GM06990 (cell line): Measurements from ENCODE around the gene SMCO3.

Experiments
- DNase-seq: peaks from one replicate; pipeline ENCODE4 v3.0.0-alpha.2; 2011; ENCODE audit not compliant: insufficient read length; ENCODE audit errors: extremely low read depth
- H3K27me3 ChIP-seq: replicated peaks from 2 replicates; pipeline ENCODE4 v1.6.0; 2011; ENCODE audit warnings: low read length; ENCODE audit not compliant: control insufficient read depth, insufficient read depth
- H3K36me3 ChIP-seq: 2 replicates; pipeline ENCODE4 v1.5.1; 2011; ENCODE audit warnings: low read length; ENCODE audit not compliant: control insufficient read depth, insufficient read depth
- H3K4me3 ChIP-seq: replicated peaks from 2 replicates; pipeline ENCODE4 v1.5.1; 2011; ENCODE audit warnings: low read depth, mild to moderate bottlenecking, control low read depth, low read length
- TF ChIP-seq, protein P1 (sequence below): IDR thresholded peaks from 2 replicates; pipeline ENCODE4 v1.5.1; 2011; ENCODE audit warnings: low read length, control low read depth, mild to moderate bottlenecking, inconsistent platforms; ENCODE audit not compliant: insufficient read depth, poor library complexity, severe bottlenecking

Gene SMCO3

DNA sequence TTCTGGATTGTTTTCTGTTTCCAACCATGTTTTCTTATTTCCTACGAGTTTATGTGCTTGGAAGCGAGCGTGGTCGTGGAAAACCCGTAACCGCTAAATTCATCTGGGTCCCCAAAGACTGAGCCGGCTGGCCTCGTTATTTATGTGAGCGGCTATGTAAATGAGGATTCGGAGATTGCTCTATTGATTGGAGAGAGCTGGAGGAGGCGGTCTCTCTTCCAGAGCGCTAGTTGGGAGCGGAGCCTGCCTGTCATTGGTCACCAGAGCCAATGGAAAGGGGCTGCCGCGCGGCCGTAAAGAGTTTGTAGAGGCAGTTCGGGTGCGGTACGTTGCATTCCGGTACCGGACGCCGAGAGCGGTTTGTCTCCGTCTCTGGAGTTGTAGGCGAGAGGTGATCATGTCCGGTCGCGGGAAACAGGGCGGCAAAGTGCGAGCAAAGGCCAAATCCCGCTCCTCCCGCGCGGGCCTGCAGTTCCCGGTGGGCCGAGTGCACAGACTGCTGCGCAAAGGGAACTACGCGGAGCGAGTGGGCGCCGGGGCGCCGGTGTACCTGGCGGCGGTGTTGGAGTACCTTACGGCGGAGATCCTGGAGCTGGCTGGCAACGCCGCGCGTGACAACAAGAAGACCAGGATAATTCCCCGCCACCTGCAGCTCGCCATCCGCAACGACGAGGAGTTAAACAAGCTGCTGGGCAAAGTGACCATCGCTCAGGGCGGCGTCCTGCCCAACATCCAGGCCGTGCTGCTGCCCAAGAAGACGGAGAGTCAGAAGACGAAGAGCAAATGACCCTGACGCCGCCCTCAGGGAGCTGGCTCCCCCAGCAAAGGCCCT, 39.7 kb downstream of the SMCO3 start:
- H3K36me3 ChIP-seq = no peaks in the 10 kb centered on the region
- TF ChIP-seq, protein P1, sequence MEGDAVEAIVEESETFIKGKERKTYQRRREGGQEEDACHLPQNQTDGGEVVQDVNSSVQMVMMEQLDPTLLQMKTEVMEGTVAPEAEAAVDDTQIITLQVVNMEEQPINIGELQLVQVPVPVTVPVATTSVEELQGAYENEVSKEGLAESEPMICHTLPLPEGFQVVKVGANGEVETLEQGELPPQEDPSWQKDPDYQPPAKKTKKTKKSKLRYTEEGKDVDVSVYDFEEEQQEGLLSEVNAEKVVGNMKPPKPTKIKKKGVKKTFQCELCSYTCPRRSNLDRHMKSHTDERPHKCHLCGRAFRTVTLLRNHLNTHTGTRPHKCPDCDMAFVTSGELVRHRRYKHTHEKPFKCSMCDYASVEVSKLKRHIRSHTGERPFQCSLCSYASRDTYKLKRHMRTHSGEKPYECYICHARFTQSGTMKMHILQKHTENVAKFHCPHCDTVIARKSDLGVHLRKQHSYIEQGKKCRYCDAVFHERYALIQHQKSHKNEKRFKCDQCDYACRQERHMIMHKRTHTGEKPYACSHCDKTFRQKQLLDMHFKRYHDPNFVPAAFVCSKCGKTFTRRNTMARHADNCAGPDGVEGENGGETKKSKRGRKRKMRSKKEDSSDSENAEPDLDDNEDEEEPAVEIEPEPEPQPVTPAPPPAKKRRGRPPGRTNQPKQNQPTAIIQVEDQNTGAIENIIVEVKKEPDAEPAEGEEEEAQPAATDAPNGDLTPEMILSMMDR = no peak
- no peaks in the 10 kb centered on the region for H3K27me3 ChIP-seq
- DNase-seq = peak; percentile 88
- H3K4me3 ChIP-seq = peak overlapping the region; percentile 65

DNA sequence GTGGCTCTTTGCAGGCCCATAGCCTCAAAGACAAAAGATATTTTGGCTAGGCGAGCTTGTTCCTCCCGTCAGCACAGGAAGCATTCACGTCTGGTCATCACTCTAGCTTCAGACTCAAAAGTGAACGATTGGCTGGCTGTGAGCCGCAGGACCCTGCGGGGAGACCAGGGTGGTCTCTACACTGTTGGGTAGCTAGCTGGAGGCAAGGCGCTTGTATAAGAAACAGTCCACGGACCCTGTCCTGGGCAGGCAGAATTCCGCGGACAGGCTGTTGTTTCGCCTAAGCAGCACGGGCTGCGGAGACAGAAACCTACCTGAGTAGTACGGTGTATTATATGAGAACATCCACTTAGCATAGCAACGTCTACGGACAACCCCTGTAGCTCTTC, 40.3 kb downstream of the SMCO3 start:
- Histone ChIP-seq H3K36me3 (no peaks in the 10 kb centered on the region), H3K4me3 (peak overlapping the region; percentile 65), H3K27me3 (no peaks in the 10 kb centered on the region)
- TF ChIP-seq, protein P1 = no peak
- DNase-seq = peak; percentile 82

DNA sequence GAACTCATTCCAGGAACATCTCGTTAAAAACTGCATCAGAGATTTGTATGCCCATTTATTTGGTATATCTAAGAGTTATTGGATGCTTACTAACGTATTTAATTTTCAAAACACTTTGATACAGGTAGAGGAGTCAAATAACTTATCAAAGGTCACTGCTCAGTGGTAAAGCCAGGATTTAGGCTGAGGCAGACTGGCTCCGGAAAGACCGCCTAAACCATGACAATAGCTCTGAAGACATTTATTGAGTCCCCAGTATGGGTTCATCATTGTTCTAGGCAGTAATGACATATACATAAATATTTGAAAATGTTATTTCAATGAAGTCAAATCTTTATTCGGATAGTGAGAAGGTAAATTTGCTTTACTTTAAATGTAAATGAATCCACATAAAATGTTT, 41.0 kb downstream of the SMCO3 start:
- Histone ChIP-seq H3K36me3 (no peaks in the 10 kb centered on the region), H3K27me3 (no peaks in the 10 kb centered on the region), H3K4me3 (no peak overlapping the region)
- TF ChIP-seq, protein P1 = no peak
- DNase-seq = no peak

DNA sequence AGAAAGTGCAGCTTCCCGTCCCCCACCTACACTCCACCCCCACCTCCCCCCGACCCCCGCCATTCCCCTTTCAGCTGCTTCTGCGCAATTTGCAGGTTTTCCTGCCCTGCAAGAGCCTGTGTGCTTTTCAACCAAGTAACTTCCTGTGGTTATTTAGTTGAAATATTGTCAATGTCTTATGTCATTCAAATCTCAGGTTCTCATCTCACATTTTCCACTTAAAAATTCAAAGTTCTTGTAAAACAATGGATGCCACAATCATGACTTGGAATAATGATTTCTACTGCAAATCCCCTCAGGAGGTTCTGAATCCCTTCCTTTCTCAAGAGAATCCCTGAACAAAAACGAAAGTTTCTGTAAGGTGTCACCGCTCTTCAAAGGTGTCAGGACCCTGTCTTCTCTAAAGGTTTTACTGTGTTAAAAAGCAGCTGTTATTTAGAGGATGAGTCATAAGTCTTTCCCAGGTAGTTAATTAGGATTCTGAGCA, 42.3 kb downstream of the SMCO3 start:
- TF ChIP-seq, protein P1 = no peak
- DNase-seq = peak; percentile 54

GRCh38 chr12:14770496-14771461, 43.2 kb downstream of the SMCO3 start:
- peak; percentile 92 for DNase-seq
- H3K4me3 ChIP-seq = peak overlapping the region; percentile 79
- peaks cover 2% of the 10 kb centered on the region for H3K36me3 ChIP-seq
- TF ChIP-seq, protein P1 = no peak
- no peaks in the 10 kb centered on the region for H3K27me3 ChIP-seq

More for the DNA sequence above, 42.3 kb downstream of the SMCO3 start:
- Histone ChIP-seq H3K36me3 (peaks cover 2% of the 10 kb centered on the region), H3K27me3 (no peaks in the 10 kb centered on the region), H3K4me3 (peak overlapping the region; percentile 79)
